Endothelial cell of umbilical vein (primary cell): Measurements from ENCODE around the gene KLHDC9. TPM values are rescaled to one million over a fixed set of nuclear protein-coding genes. Genes with fewer than 3 reads are reported as not detected.

Source experiments
- BruUV-seq: library from RNA; stranded (reverse); fragments of 400-500 nt; replicated peaks from 2 replicates; lab custom pipeline; 2021; lab: Mats Ljungman, UMichigan
- CTCF ChIA-PET: fragments of 300-600, 350-600 bp; sonication (Branson Sonifier 250); formaldehyde crosslinking; loops from one replicate; lab custom pipeline; 2021; ENCODE audit warnings: antibody characterized with exemption, inconsistent platforms; lab: Charles Lee
- POLR2A ChIA-PET: fragments of 300-600, 350-600 bp; sonication (Branson Sonifier 250); formaldehyde crosslinking; loops from one replicate; lab custom pipeline; 2021; ENCODE audit warnings: antibody characterized with exemption, inconsistent platforms; lab: Charles Lee
- DNase-seq: peaks from one replicate; pipeline ENCODE4 v3.0.0-alpha.2; 2011; ENCODE audit warnings: low read depth, low spot score
- FAIRE-seq: peaks from 2 replicates; lab custom pipeline; 2011; peaks lifted over from hg19 to GRCh38; lab: Jason Lieb, UNC
- H2AFZ ChIP-seq: 2 replicates; pipeline ENCODE4 v1.6.0; 2012; ENCODE audit warnings: low read depth, low read length, control low read depth, inconsistent platforms
- H3K27ac ChIP-seq: 2 replicates; pipeline ENCODE4 v1.5.1; 2011; ENCODE audit warnings: low read depth, mild to moderate bottlenecking, control low read depth, low read length, moderate library complexity; ENCODE audit not compliant: insufficient read depth
- H3K27me3 ChIP-seq, 2 experiments: 2 replicates each; pipeline versions ENCODE4 v1.6.0 to v1.6.1; 2011; ENCODE audit warnings: low read length in 2 of 2, mixed read lengths in 1 of 2; ENCODE audit not compliant: control insufficient read depth in 2 of 2, insufficient read depth in 2 of 2
- H3K36me3 ChIP-seq, 2 experiments: 2 replicates in 1 of 2; 3 replicates in 1 of 2; pipeline ENCODE4 v1.5.1; 2011; ENCODE audit warnings: low read length in 2 of 2, mild to moderate bottlenecking in 1 of 2, moderate library complexity in 1 of 2; ENCODE audit not compliant: control insufficient read depth in 2 of 2, insufficient read depth in 2 of 2; ENCODE audit errors: extremely low read depth in 1 of 2
- H3K4me1 ChIP-seq: 3 replicates; pipeline ENCODE4 v1.5.1; 2011; ENCODE audit warnings: mild to moderate bottlenecking, low read length; ENCODE audit not compliant: control insufficient read depth, insufficient read depth; ENCODE audit errors: extremely low read depth
- H3K4me2 ChIP-seq: 2 replicates; pipeline ENCODE4 v1.6.1; 2011; ENCODE audit warnings: low read length, control low read depth, mixed read lengths; ENCODE audit not compliant: insufficient read depth
- H3K4me3 ChIP-seq, 3 experiments: fragments of 200-600 bp in 1 of 3; sonication (generic), shearing (Covaris generic) in 1 of 3; replicated peaks in 1 of 3; 2 replicates each; pipeline ENCODE4 v1.5.1; 2011 to 2016; ENCODE audit warnings: control low read depth in 3 of 3, low read length in 3 of 3, mild to moderate bottlenecking in 2 of 3, inconsistent platforms in 1 of 3, low read depth in 1 of 3, moderate library complexity in 1 of 3; ENCODE audit not compliant: insufficient read depth in 1 of 3
- H3K79me2 ChIP-seq: 2 replicates; pipeline ENCODE4 v1.6.0; 2012; ENCODE audit warnings: low read length, inconsistent platforms; ENCODE audit not compliant: control insufficient read depth, insufficient read depth
- H3K9ac ChIP-seq: replicated peaks from 2 replicates; pipeline ENCODE3; 2011; ENCODE audit warnings: low read length, control low read depth; ENCODE audit not compliant: insufficient read depth; ENCODE audit errors: extremely low read depth
- H3K9me1 ChIP-seq: replicated peaks from 3 replicates; pipeline ENCODE4 v1.6.0; 2011; ENCODE audit warnings: mild to moderate bottlenecking, low read length; ENCODE audit not compliant: control insufficient read depth, insufficient read depth; ENCODE audit errors: extremely low read depth
- H3K9me3 ChIP-seq: replicated peaks from 2 replicates; pipeline ENCODE4 v1.5.1; 2012; ENCODE audit warnings: low read length, inconsistent platforms; ENCODE audit not compliant: control insufficient read depth, insufficient read depth
- H4K20me1 ChIP-seq: replicated peaks from 2 replicates; pipeline ENCODE3; 2011; ENCODE audit warnings: mild to moderate bottlenecking, low read length; ENCODE audit not compliant: control insufficient read depth, insufficient read depth; ENCODE audit errors: extremely low read depth
- CTCF ChIP-seq, 2 donors: IDR thresholded peaks; 1 replicate in 1 of 2; 2 replicates in 1 of 2; pipeline ENCODE4 v1.5.1; 2011; ENCODE audit warnings: low read length in 2 of 2, mild to moderate bottlenecking in 2 of 2, moderate library complexity in 2 of 2, control low read depth in 1 of 2, inconsistent platforms in 1 of 2, low read depth in 1 of 2; ENCODE audit not compliant: insufficient read depth in 1 of 2; ENCODE audit errors: extremely low read depth in 1 of 2
- EZH2 ChIP-seq: IDR thresholded peaks from 2 replicates; pipeline ENCODE4 v1.6.1; 2012; ENCODE audit warnings: borderline replicate concordance, low read depth, mild to moderate bottlenecking, moderate library complexity, low read length, inconsistent platforms; ENCODE audit not compliant: severe bottlenecking
- FOS ChIP-seq: IDR thresholded peaks from 2 replicates; pipeline ENCODE4 v1.6.1; 2011; ENCODE audit warnings: mild to moderate bottlenecking, low read length, moderate library complexity, borderline replicate concordance; ENCODE audit not compliant: insufficient read depth
- GATA2 ChIP-seq: IDR thresholded peaks from 2 replicates; pipeline ENCODE4 v1.7.0; 2011; ENCODE audit warnings: low read depth, mild to moderate bottlenecking, moderate library complexity, mixed read lengths, low read length; ENCODE audit not compliant: insufficient read length, insufficient read depth
- JUN ChIP-seq: IDR thresholded peaks from 2 replicates; pipeline ENCODE4 v1.6.1; 2011; ENCODE audit warnings: borderline replicate concordance, low read depth; ENCODE audit not compliant: insufficient read length, insufficient read depth
- MYC ChIP-seq: IDR thresholded peaks from one replicate; pipeline ENCODE4 v1.6.1; 2011; ENCODE audit warnings: mild to moderate bottlenecking, low read depth, low read length
- POLR2A ChIP-seq: IDR thresholded peaks from 2 replicates; pipeline ENCODE4 v1.6.1; 2012; ENCODE audit warnings: low read depth, mild to moderate bottlenecking, control low read depth, low read length
- POLR2AphosphoS5 ChIP-seq: IDR thresholded peaks from 2 replicates; pipeline ENCODE4 v1.6.1; 2012; ENCODE audit warnings: low read depth, mild to moderate bottlenecking, control low read depth, low read length, moderate library complexity; ENCODE audit not compliant: insufficient read depth
- dilution Hi-C: fragments of 300-500 bp; cut with MboI; formaldehyde crosslinking; loops from one replicate; pipeline ENCODE4 v1.15.0; 2019; ENCODE audit warnings: low sequenced_read_pairs; ENCODE audit not compliant: extremely low pct_ligation_motif_present
- intact Hi-C: fragments of 100-400 bp; cut with micrococcal nuclease; formaldehyde crosslinking; loops from one replicate; pipeline ENCODE4 v1.10.0; 2022
- polyA plus RNA-seq, 4 experiments: library from polyadenylated mRNA; depleted of rRNA in 3 of 4; stranded (reverse) in 3 of 4; unstranded in 1 of 4; fragments of >200 nt; gene quantifications; 2 replicates each; pipeline versions ENCODE4 v1.2.1 to v1.2.3, GENCODE V29; 2011 to 2012; ENCODE audit warnings: missing spikeins in 1 of 4
- total RNA-seq: library from RNA; stranded (reverse); gene quantifications from 2 replicates; pipeline ENCODE4 v1.2.3, GENCODE V29; 2021
- TF ChIP-seq, protein P1 (sequence below): IDR thresholded peaks from 2 replicates; pipeline ENCODE4 v1.6.1; 2011; ENCODE audit not compliant: insufficient read depth, insufficient read length

The KLHDC9 gene
- total and polyA plus RNA-seq, 2 donors (not counting 3 experiments of a cell fraction or from before 2014, with no cell fraction given): 1.1 to 2.6 TPM

- ChIA-PET POLR2A (no interaction called here), CTCF (interaction anchor here (0.6 to 0.7 kb wide), 2 partner anchors 31 to 195 kb away, joined by 3 read pairs; partner anchors contain the start of gene USF1)
- Histone ChIP-seq H3K9ac (no peak overlapping the region), H3K9me1 (no peaks in the 10 kb centered on the region), H3K9me3 (no peaks in the 10 kb centered on the region), H4K20me1 (no peaks in the 10 kb centered on the region), H2AFZ (no peak overlapping the region), H3K27me3 (no peaks in the 10 kb centered on the region), H3K4me1 (no peaks in the 10 kb centered on the region), H3K4me3 (no peak overlapping the region), H3K36me3 (no peaks in the 10 kb centered on the region), H3K4me2 (no peak overlapping the region), H3K79me2 (no peaks in the 10 kb centered on the region), H3K27ac (no peak overlapping the region)
- dilution Hi-C loops (no loop called here), intact Hi-C loops (no loop called here)
- BruUV-seq: no TSS peak
- DNase-seq (no peak), FAIRE-seq (no peak)
- TF ChIP-seq JUN: no peak
- TF ChIP-seq POLR2A: no peak
Measured at GRCh38 chr1:161076410-161076809, 21.8 kb upstream of the KLHDC9 start.

GRCh38 chr1:161077426-161077825 is 20.7 kb upstream of the KLHDC9 start:
- no peaks in the 10 kb centered on the region for H3K4me1 ChIP-seq
- no TSS peak for BruUV-seq
- no peak overlapping the region for H2AFZ ChIP-seq
- dilution Hi-C loops (no loop called here), intact Hi-C loops (no loop called here)
- H3K79me2 ChIP-seq: no peaks in the 10 kb centered on the region
- no peaks in the 10 kb centered on the region for H3K36me3 ChIP-seq
- ChIA-PET CTCF (interaction anchor here (2.7 kb wide), 1 partner anchor 81 kb away, joined by 7 read pairs; no protein-coding TSS in a partner anchor), POLR2A (no interaction called here)
- TF ChIP-seq POLR2AphosphoS5: no peak
- no peak for TF ChIP-seq MYC
- TF ChIP-seq POLR2A: no peak
- TF ChIP-seq JUN: no peak
- no peak for TF ChIP-seq CTCF (IDR thresholded peaks at IDR 0.05; ENCODE audit: extremely low read depth in 1 of 2, insufficient read depth in 1 of 2, low read depth in 1 of 2, low read length in 2 of 2)
- no peak for TF ChIP-seq FOS
- no peak for TF ChIP-seq EZH2
- no peak for TF ChIP-seq GATA2
- TF ChIP-seq, protein P1, sequence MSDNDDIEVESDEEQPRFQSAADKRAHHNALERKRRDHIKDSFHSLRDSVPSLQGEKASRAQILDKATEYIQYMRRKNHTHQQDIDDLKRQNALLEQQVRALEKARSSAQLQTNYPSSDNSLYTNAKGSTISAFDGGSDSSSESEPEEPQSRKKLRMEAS: no peak
- no peaks in the 10 kb centered on the region for H4K20me1 ChIP-seq
- H3K9me3 ChIP-seq: no peaks in the 10 kb centered on the region
- H3K4me3 ChIP-seq: no peak overlapping the region
- H3K4me2 ChIP-seq: no peak overlapping the region
- DNase-seq: no peak
- no peaks in the 10 kb centered on the region for H3K27me3 ChIP-seq
- H3K9ac ChIP-seq: no peak overlapping the region
- no peak overlapping the region for H3K27ac ChIP-seq
- no peak for FAIRE-seq
- no peaks in the 10 kb centered on the region for H3K9me1 ChIP-seq
